PC-3 (cell line): ENCODE results near the gene KDM3A. TPM values are rescaled to one million over a fixed set of nuclear protein-coding genes. Genes with fewer than 3 reads are reported as not detected.

ENCODE experiments used
- ATAC-seq: fragments of 200-7000 bp; cut with Tn5 transposase; 2 replicates; pipeline ENCODE4 v1.9.1; 2020; ENCODE audit warnings: mild to moderate bottlenecking, moderate library complexity
- BruUV-seq: library from RNA; stranded (reverse); fragments of 400-500 nt; replicated peaks from 2 replicates; lab custom pipeline; 2021; lab: Mats Ljungman, UMichigan
- CTCF ChIA-PET: fragments of 300-600 bp; sonication (Branson Sonifier 250); formaldehyde crosslinking; loops from one replicate; lab custom pipeline; 2022; ENCODE audit warnings: antibody characterized with exemption; lab: Charles Lee
- POLR2A ChIA-PET: fragments of 300-600 bp; sonication (Branson Sonifier 250); formaldehyde crosslinking; loops from one replicate; lab custom pipeline; 2022; ENCODE audit warnings: antibody characterized with exemption; ENCODE audit not compliant: unreplicated experiment; lab: Charles Lee
- DNase-seq: peaks from one replicate; pipeline ENCODE4 v3.0.0-alpha.2; 2015
- H2AFZ ChIP-seq: fragments of 300-600 bp; sonication (generic); 2 replicates; pipeline ENCODE4 v1.6.0; 2016; ENCODE audit warnings: antibody characterized with exemption, low read length
- H3F3A ChIP-seq: fragments of 300-600 bp; sonication (generic); one replicate; pipeline ENCODE4 v1.6.0; 2017; ENCODE audit warnings: antibody characterized with exemption, low read length, control low read depth, mild to moderate bottlenecking; ENCODE audit not compliant: unreplicated experiment
- H3K27ac ChIP-seq: fragments of 300-600 bp; sonication (generic); 2 replicates; pipeline ENCODE4 v1.5.1; 2016; ENCODE audit warnings: mild to moderate bottlenecking, low read length
- H3K27me3 ChIP-seq: fragments of 300-600 bp; sonication (generic); 2 replicates; pipeline ENCODE4 v1.6.1; 2016; ENCODE audit warnings: low read length, mixed read lengths
- H3K36me3 ChIP-seq: fragments of 300-600 bp; sonication (generic); 2 replicates; pipeline ENCODE4 v1.6.1; 2016; ENCODE audit warnings: low read depth, mixed run types, low read length, mixed read lengths
- H3K4me1 ChIP-seq: fragments of 300-600 bp; sonication (generic); 2 replicates; pipeline ENCODE4 v1.5.1; 2016; ENCODE audit warnings: low read length; ENCODE audit not compliant: insufficient read depth
- H3K4me2 ChIP-seq: fragments of 300-600 bp; sonication (generic); 2 replicates; pipeline ENCODE4 v1.6.0; 2016; ENCODE audit warnings: low read length
- H3K4me3 ChIP-seq: fragments of 300-600 bp; sonication (generic); 2 replicates; pipeline ENCODE4 v1.5.1; 2016; ENCODE audit warnings: mild to moderate bottlenecking, low read length, mixed read lengths
- H3K79me2 ChIP-seq: fragments of 300-600 bp; sonication (generic); 2 replicates; pipeline ENCODE4 v1.6.1; 2017; ENCODE audit warnings: low read length, mixed read lengths
- H3K9ac ChIP-seq: fragments of 300-600 bp; sonication (generic); 2 replicates; pipeline ENCODE4 v1.6.0; 2016; ENCODE audit warnings: mild to moderate bottlenecking, low read length
- H3K9me2 ChIP-seq: fragments of 300-600 bp; sonication (generic); replicated peaks from 2 replicates; pipeline ENCODE4 v1.6.1; 2016; ENCODE audit warnings: mixed run types, low read length, mixed read lengths
- H3K9me3 ChIP-seq: fragments of 300-600 bp; sonication (generic); 2 replicates; pipeline ENCODE4 v1.6.1; 2016; ENCODE audit warnings: low read length, mixed read lengths
- H4K20me1 ChIP-seq: fragments of 300-600 bp; sonication (generic); 2 replicates; pipeline ENCODE4 v1.6.1; 2016; ENCODE audit warnings: low read length, mixed read lengths
- EZH2 ChIP-seq: fragments of 300-600 bp; sonication (generic); IDR thresholded peaks from one replicate; pipeline ENCODE4 v1.6.1; 2017; ENCODE audit warnings: antibody characterized with exemption, mild to moderate bottlenecking, low read length; ENCODE audit not compliant: unreplicated experiment
- EZH2phosphoT487 ChIP-seq: fragments of 300-600 bp; sonication (generic); IDR thresholded peaks from 2 replicates; pipeline ENCODE4 v1.6.1; 2018; ENCODE audit warnings: mild to moderate bottlenecking, antibody characterized with exemption, low read length, borderline replicate concordance
- intact Hi-C: fragments of 100-400 bp; cut with micrococcal nuclease; formaldehyde crosslinking; loops from 2 replicates; pipeline ENCODE4 v1.9.0; 2023
- total RNA-seq: library from RNA; depleted of rRNA; stranded (reverse); fragments of >200 nt; gene quantifications from 2 replicates; pipeline ENCODE4 v1.2.3, GENCODE V29; 2014
- TF ChIP-seq, protein P1 (sequence below): fragments of 300-600 bp; sonication (generic); conservative IDR thresholded peaks from 2 replicates; pipeline ENCODE4 v1.5.1; 2017; ENCODE audit warnings: antibody characterized with exemption, low read depth, mild to moderate bottlenecking, low read length

KDM3A gene
- total RNA-seq, 1 experiment from 2014 or later, result 32.2 TPM

DNA sequence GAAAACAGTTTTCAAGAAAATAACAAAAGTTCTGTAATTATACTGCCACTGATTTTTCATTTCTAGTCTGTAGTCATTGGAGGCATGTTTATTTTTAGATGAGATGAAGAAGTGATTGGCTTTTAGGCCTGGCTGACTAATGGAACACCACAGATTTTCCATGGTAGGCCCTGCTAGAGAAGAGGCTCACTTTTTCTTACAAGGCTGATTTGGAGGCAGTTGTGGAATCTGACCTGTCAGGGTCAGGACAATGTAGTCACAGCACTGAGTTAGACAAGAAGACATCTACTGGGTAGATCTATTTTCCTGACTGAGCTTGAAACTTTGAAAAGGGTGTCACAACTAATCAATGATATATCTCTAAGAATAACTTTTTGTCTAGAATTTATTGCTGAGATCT, 43.9 kb downstream of the KDM3A start:
- no peaks in the 10 kb centered on the region for H3K9me3 ChIP-seq
- ChIA-PET CTCF (no interaction called here), POLR2A (no interaction called here)
- H3K36me3 ChIP-seq, result peaks cover 96% of the 10 kb centered on the region
- no peak for ATAC-seq
- H3K79me2 ChIP-seq, result no peaks in the 10 kb centered on the region
- no peak for TF ChIP-seq EZH2
- TF ChIP-seq, protein P1, sequence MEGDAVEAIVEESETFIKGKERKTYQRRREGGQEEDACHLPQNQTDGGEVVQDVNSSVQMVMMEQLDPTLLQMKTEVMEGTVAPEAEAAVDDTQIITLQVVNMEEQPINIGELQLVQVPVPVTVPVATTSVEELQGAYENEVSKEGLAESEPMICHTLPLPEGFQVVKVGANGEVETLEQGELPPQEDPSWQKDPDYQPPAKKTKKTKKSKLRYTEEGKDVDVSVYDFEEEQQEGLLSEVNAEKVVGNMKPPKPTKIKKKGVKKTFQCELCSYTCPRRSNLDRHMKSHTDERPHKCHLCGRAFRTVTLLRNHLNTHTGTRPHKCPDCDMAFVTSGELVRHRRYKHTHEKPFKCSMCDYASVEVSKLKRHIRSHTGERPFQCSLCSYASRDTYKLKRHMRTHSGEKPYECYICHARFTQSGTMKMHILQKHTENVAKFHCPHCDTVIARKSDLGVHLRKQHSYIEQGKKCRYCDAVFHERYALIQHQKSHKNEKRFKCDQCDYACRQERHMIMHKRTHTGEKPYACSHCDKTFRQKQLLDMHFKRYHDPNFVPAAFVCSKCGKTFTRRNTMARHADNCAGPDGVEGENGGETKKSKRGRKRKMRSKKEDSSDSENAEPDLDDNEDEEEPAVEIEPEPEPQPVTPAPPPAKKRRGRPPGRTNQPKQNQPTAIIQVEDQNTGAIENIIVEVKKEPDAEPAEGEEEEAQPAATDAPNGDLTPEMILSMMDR, result no peak
- no peak for TF ChIP-seq EZH2phosphoT487
- no peaks in the 10 kb centered on the region for H3K27me3 ChIP-seq
- no peak overlapping the region for H3K27ac ChIP-seq
- H3K4me2 ChIP-seq, result no peak overlapping the region
- no peaks in the 10 kb centered on the region for H3K9me2 ChIP-seq
- no peaks in the 10 kb centered on the region for H3F3A ChIP-seq
- no peak overlapping the region for H3K9ac ChIP-seq
- DNase-seq, result no peak
- H3K4me3 ChIP-seq, result no peak overlapping the region
- intact Hi-C loops, result no loop called here
- 0 out of 2 replicates have a peak, but pooled peaks cover 7% of the 10 kb centered on the region for H4K20me1 ChIP-seq
- no TSS peak for BruUV-seq
- peaks cover 17% of the 10 kb centered on the region for H3K4me1 ChIP-seq
- no peak overlapping the region for H2AFZ ChIP-seq

DNA sequence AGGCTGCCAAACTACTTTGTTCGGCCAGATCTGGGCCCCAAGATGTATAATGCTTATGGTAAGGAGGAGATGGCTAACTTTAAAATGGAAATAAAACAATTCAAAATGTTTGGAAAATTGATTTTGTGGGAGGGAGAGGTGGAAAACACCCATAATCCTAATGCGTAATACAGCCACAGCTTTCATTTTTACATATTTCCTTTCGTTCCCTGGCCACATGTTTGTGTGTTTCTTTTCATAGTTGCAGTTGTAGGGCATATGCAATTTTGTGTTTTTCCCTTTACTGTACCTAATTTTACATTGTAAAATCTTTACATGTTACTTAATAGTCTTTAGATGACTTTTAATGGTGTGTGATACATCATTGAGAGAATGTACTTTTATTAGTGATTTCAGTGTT, 44.6 kb downstream of the KDM3A start:
- Histone ChIP-seq H3K4me3 (no peak overlapping the region), H2AFZ (no peak overlapping the region), H3F3A (no peaks in the 10 kb centered on the region), H3K36me3 (peaks cover 96% of the 10 kb centered on the region), H4K20me1 (0 out of 2 replicates have a peak, but pooled peaks cover 7% of the 10 kb centered on the region), H3K4me2 (no peak overlapping the region), H3K79me2 (no peaks in the 10 kb centered on the region), H3K27ac (no peak overlapping the region), H3K4me1 (peaks cover 15% of the 10 kb centered on the region), H3K9me3 (no peaks in the 10 kb centered on the region), H3K27me3 (no peaks in the 10 kb centered on the region), H3K9me2 (no peaks in the 10 kb centered on the region), H3K9ac (no peak overlapping the region)
- CTCF ChIA-PET, result no interaction called here
- no peak for DNase-seq
- no peak for ATAC-seq
- TF ChIP-seq, protein P1, result no peak
- TF ChIP-seq EZH2 (no peak), EZH2phosphoT487 (no peak)
- intact Hi-C loops, result no loop called here
- POLR2A ChIA-PET, result no interaction called here
- BruUV-seq, result no TSS peak

DNA sequence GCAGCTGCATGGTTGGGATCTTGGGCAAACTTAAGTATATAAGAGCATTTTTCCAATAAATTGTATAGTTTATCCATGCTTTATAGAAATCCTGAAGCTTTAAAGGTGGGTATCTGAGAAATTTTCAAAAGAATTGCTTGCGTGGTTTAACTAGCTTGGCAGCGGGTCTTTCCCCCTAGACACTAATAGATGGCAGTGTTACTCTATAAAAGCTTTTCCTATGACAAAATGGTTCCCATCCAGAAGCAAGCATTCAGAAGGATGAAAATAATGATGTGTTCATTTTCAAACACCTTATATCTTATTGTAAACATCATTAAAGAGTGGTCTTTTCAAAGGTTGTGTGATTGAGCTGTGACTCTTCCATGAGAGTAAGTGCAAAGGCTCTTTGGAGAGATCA, 45.9 kb downstream of the KDM3A start:
- peaks cover 2% of the 10 kb centered on the region for H3K4me1 ChIP-seq
- no peak overlapping the region for H3K9ac ChIP-seq
- 0 out of 2 replicates have a peak, but pooled peaks cover under 1% of the 10 kb centered on the region for H4K20me1 ChIP-seq
- H3F3A ChIP-seq, result no peaks in the 10 kb centered on the region
- POLR2A ChIA-PET, result no interaction called here
- TF ChIP-seq, protein P1, result no peak; the same call in 1 of the 2 replicates
- TF ChIP-seq EZH2, result no peak
- TF ChIP-seq EZH2phosphoT487, result no peak
- peaks cover 96% of the 10 kb centered on the region for H3K36me3 ChIP-seq
- no peak overlapping the region for H3K4me3 ChIP-seq
- intact Hi-C loops, result no loop called here
- no peaks in the 10 kb centered on the region for H3K27me3 ChIP-seq
- no peaks in the 10 kb centered on the region for H3K9me3 ChIP-seq
- H3K4me2 ChIP-seq, result no peak overlapping the region
- no peak for DNase-seq
- no TSS peak for BruUV-seq
- H3K27ac ChIP-seq, result no peak overlapping the region
- ATAC-seq, result no peak
- no peaks in the 10 kb centered on the region for H3K9me2 ChIP-seq
- H2AFZ ChIP-seq, result no peak overlapping the region
- CTCF ChIA-PET, result no interaction called here
- no peaks in the 10 kb centered on the region for H3K79me2 ChIP-seq
